Measurements from ENCODE around the gene HNRNPAB. TPM values are rescaled to one million over a fixed set of nuclear protein-coding genes. Genes with fewer than 3 reads are reported as not detected.
"Not testable (repeated sequence)": the region's sequence is repeated elsewhere in the genome, so short reads cannot be mapped to it uniquely, and the experiment has no call there.

The HNRNPAB gene
- total and polyA plus RNA-seq, 2 experiments from 2014 or later: 47.6 to 117 TPM

DNA sequence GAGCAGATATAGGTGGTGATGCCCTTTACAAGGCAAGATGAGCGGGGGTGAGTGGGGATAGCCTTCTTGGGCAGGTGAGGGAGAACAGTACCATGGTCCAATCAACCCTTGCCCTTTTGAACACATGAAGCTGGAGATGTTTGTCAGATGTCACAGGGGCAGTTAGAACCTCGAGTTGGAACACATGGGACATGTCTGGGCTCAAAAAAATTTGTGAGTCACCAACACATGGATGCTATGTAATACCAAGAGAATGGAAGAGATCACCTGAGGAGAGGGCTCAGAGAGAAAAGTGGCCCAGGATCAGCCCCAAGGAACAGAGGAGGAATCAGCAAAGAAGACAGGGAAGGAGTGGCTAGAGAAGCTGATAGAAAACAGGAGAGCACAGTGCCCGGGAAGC is 23.6 kb downstream of the HNRNPAB start:
- Histone ChIP-seq H3K4me2 (ENCODE audit: unreplicated experiment) (no peak overlapping the region), H3K27me3 (replicated peaks; ENCODE audit: insufficient read depth) (no peaks in the 10 kb centered on the region), H3K9ac (no peak overlapping the region), H3K36me3 (ENCODE audit: low read depth) (peaks cover 19% of the 10 kb centered on the region; the same call in 1 of the 2 replicates), H3F3A (ENCODE audit: insufficient read depth) (peaks cover 3% of the 10 kb centered on the region; the same call in 1 of the 2 replicates), H3K9me2 (ENCODE audit: insufficient read depth) (no peaks in the 10 kb centered on the region), H3K4me3 (no peak overlapping the region), H3K9me3 (ENCODE audit: low read depth) (no peaks in the 10 kb centered on the region), H4K20me1 (ENCODE audit: insufficient read depth) (no peaks in the 10 kb centered on the region), H2AFZ (no peak overlapping the region), H3K79me2 (ENCODE audit: insufficient read depth) (peaks cover 39% of the 10 kb centered on the region), H3K4me1 (ENCODE audit: insufficient read depth) (peaks cover 7% of the 10 kb centered on the region), H3K27ac (no peak overlapping the region)
- in situ Hi-C loops (cut with MboI): no loop called here
- TF ChIP-seq EZH2 (IDR thresholded peaks at IDR 0.05; ENCODE audit: insufficient read depth, poor library complexity, severe bottlenecking) (no peak), EZH2phosphoT487 (IDR thresholded peaks at IDR 0.05; ENCODE audit: insufficient read depth, low read depth) (no peak)
- no peak for DNase-seq
- 48 to 51% methylated on average over 3 of the region's 3 CpGs for WGBS, 2 experiments (ENCODE audit: low coverage in 1 of 2, low lambda C conversion rate in 2 of 2, missing lambda C conversion rate in 2 of 2)

DNA sequence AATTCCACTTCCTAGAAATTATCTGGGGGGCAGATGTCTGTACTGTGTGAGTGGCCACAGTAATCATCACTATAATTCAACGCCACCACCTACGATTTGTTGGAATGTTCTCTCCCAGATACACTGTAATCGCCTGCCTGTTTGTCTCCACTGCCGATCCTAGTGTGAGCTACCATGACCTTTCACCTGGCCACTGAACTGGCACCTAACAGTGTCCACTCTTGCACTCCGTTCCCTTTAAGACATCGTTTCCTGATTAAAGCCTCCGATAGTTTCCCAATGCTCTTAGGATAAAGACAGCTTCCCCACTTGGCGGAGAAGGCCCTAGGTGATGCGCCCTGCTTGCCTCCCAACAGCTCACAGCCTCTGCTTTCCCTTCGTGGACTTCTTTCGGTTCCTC is 24.3 kb downstream of the HNRNPAB start:
- H3K4me1 ChIP-seq (ENCODE audit: insufficient read depth): peaks cover 7% of the 10 kb centered on the region
- no peaks in the 10 kb centered on the region for H3K27me3 ChIP-seq (replicated peaks; ENCODE audit: insufficient read depth)
- WGBS, 2 experiments (ENCODE audit: low coverage in 1 of 2, low lambda C conversion rate in 2 of 2, missing lambda C conversion rate in 2 of 2): 80 to 89% methylated on average over 11 of the region's 11 CpGs
- DNase-seq: no peak
- H3K27ac ChIP-seq: no peak overlapping the region
- H3K9me2 ChIP-seq (ENCODE audit: insufficient read depth): no peaks in the 10 kb centered on the region
- peaks cover 10% of the 10 kb centered on the region; the same call in 1 of the 2 replicates for H3F3A ChIP-seq (ENCODE audit: insufficient read depth)
- in situ Hi-C loops (cut with MboI): no loop called here
- H3K9me3 ChIP-seq (ENCODE audit: low read depth): no peaks in the 10 kb centered on the region
- H3K36me3 ChIP-seq (ENCODE audit: low read depth): peaks cover 19% of the 10 kb centered on the region; the same call in 1 of the 2 replicates
- no peak overlapping the region for H3K4me2 ChIP-seq (ENCODE audit: unreplicated experiment)
- no peaks in the 10 kb centered on the region for H4K20me1 ChIP-seq (ENCODE audit: insufficient read depth)
- peaks cover 39% of the 10 kb centered on the region for H3K79me2 ChIP-seq (ENCODE audit: insufficient read depth)
- H3K4me3 ChIP-seq: no peak overlapping the region
- no peak overlapping the region for H3K9ac ChIP-seq
- TF ChIP-seq EZH2phosphoT487 (IDR thresholded peaks at IDR 0.05; ENCODE audit: insufficient read depth, low read depth): no peak
- no peak for TF ChIP-seq EZH2 (IDR thresholded peaks at IDR 0.05; ENCODE audit: insufficient read depth, poor library complexity, severe bottlenecking)
- no peak overlapping the region for H2AFZ ChIP-seq

DNA sequence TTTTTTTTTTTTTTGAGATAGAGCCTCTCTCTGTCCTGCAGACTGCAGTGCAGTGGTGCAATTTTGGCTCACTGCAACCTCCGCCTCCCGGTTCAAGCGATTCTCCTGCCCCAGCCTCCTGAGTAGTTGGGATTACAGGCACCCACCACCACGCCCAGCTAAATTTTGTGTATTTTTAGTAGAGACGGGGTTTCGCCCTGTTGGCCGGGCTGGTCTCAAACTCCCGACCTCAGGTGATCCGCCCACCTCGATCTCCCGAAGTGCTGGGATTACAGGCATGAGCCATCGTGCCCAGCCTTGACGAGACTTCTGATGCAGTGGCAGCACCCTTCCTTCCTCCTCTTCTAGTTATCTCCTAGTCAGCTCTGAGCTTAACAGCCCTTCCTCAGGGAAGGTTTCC is 24.8 kb downstream of the HNRNPAB start:
- H2AFZ ChIP-seq; H3K4me3 ChIP-seq; H3K4me1 ChIP-seq (ENCODE audit: insufficient read depth); H3K4me2 ChIP-seq (ENCODE audit: unreplicated experiment); in situ Hi-C loops (cut with MboI); DNase-seq; H3K9ac ChIP-seq; H3K9me3 ChIP-seq (ENCODE audit: low read depth); H3K27ac ChIP-seq; H3K9me2 ChIP-seq (ENCODE audit: insufficient read depth); H4K20me1 ChIP-seq (ENCODE audit: insufficient read depth); H3K27me3 ChIP-seq (replicated peaks; ENCODE audit: insufficient read depth): not testable (repeated sequence)
- peaks cover 14% of the 10 kb centered on the region; the same call in 1 of the 2 replicates for H3F3A ChIP-seq (ENCODE audit: insufficient read depth)
- H3K36me3 ChIP-seq (ENCODE audit: low read depth): peaks cover 19% of the 10 kb centered on the region; the same call in 1 of the 2 replicates
- 87 to 90% methylated on average over 13 of the region's 13 CpGs for WGBS, 2 experiments (ENCODE audit: low coverage in 1 of 2, low lambda C conversion rate in 2 of 2, missing lambda C conversion rate in 2 of 2)
- peaks cover 39% of the 10 kb centered on the region for H3K79me2 ChIP-seq (ENCODE audit: insufficient read depth)

DNA sequence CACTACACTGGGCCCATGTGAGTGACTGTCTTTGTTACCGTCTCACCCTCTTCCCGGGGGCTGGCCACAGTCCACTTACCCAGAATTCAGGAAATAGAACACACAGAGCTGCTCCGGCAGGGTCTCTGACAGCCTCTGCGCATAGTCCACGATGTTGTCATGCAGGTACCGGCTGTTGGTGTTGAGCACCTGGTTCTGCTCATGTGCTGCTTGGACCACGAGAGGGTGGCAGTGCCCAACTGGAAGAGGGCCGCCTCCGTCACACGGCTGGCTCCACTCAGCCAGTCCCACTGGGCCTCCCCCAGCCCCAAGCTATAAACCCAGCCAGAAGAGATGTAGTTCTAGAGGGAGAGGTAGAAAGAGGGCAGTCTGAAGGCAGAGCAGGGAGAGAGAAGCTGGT is 25.5 kb downstream of the HNRNPAB start:
- TF ChIP-seq EZH2 (IDR thresholded peaks at IDR 0.05; ENCODE audit: insufficient read depth, poor library complexity, severe bottlenecking) (no peak), EZH2phosphoT487 (IDR thresholded peaks at IDR 0.05; ENCODE audit: insufficient read depth, low read depth) (no peak)
- H3K9me3 ChIP-seq (ENCODE audit: low read depth): no peaks in the 10 kb centered on the region
- H3K9ac ChIP-seq: no peak overlapping the region
- H3K36me3 ChIP-seq (ENCODE audit: low read depth): peaks cover 19% of the 10 kb centered on the region; the same call in 1 of the 2 replicates
- peaks cover 39% of the 10 kb centered on the region for H3K79me2 ChIP-seq (ENCODE audit: insufficient read depth)
- no peaks in the 10 kb centered on the region for H4K20me1 ChIP-seq (ENCODE audit: insufficient read depth)
- no peak overlapping the region for H3K4me2 ChIP-seq (ENCODE audit: unreplicated experiment)
- 88 to 89% methylated on average over 10 of the region's 10 CpGs for WGBS, 2 experiments (ENCODE audit: low coverage in 1 of 2, low lambda C conversion rate in 2 of 2, missing lambda C conversion rate in 2 of 2)
- no peaks in the 10 kb centered on the region for H3K27me3 ChIP-seq (replicated peaks; ENCODE audit: insufficient read depth)
- H3K27ac ChIP-seq: no peak overlapping the region
- no peaks in the 10 kb centered on the region for H3K9me2 ChIP-seq (ENCODE audit: insufficient read depth)
- H3K4me1 ChIP-seq (ENCODE audit: insufficient read depth): peaks cover 7% of the 10 kb centered on the region
- no peak overlapping the region for H2AFZ ChIP-seq
- H3K4me3 ChIP-seq: no peak overlapping the region
- DNase-seq: no peak
- in situ Hi-C loops (cut with MboI): no loop called here
- peaks cover 14% of the 10 kb centered on the region; the same call in 1 of the 2 replicates for H3F3A ChIP-seq (ENCODE audit: insufficient read depth)
